Effector CD8-positive, alpha-beta T cell (primary cell): ENCODE data around the gene ADAMTS8.

ENCODE experiments used
- DNase-seq: peaks from one replicate; lab custom pipeline; 2025; lab: John Stamatoyannopoulos, UW

ADAMTS8 gene

DNA sequence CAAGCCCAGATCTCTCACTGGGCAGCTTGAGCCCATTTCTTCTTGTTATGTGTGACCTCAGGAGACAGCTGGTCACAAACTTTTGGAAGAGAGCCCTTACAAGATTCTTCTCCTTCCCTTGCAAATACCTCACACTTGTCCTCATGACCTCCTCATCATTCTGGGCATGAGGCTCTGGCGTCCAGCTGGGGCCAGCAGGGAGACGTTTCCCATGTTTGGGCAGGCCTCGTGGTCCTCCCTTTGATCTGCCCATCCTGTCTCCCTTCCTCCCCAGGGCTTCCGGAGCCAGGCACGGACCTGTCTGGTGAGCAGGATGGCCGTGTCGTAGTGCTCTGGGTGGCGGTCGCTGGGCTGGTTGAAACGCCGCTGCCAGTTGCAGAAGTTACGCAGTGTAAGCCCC is 9.7 kb downstream of the ADAMTS8 start:
- DNase-seq: no peak

- DNase-seq: no peak
These were observed 10.2 kb downstream of the ADAMTS8 start for GRCh38 chr11:130418210-130418609.

DNA sequence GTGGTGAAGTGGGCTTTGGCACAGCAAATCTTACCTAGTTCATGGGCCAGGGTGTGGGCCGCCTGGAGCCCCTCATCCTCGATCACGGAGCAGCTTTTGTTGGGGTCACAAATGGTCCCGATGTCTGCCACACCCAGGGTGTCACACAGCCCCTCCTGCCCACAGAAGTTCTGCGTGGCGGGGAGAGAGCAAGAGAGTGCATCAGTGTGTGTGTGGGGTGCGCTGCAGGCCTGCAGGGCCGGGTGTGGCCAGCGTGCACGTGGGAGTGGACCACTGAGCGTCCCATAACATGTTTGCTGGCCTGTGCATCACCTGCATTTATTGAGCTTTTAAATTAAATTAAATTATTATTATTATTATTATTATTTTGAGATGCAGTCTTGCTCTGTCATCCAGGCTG is 11.5 kb downstream of the ADAMTS8 start:
- no peak for DNase-seq

GRCh38 chr11:130416530-130416882 is 11.9 kb downstream of the ADAMTS8 start:
- DNase-seq: no peak

- DNase-seq: no peak
These were observed 12.5 kb downstream of the ADAMTS8 start for GRCh38 chr11:130415731-130416529.

- no peak for DNase-seq
These were observed 14.0 kb downstream of the ADAMTS8 start for GRCh38 chr11:130414107-130415080.

DNA sequence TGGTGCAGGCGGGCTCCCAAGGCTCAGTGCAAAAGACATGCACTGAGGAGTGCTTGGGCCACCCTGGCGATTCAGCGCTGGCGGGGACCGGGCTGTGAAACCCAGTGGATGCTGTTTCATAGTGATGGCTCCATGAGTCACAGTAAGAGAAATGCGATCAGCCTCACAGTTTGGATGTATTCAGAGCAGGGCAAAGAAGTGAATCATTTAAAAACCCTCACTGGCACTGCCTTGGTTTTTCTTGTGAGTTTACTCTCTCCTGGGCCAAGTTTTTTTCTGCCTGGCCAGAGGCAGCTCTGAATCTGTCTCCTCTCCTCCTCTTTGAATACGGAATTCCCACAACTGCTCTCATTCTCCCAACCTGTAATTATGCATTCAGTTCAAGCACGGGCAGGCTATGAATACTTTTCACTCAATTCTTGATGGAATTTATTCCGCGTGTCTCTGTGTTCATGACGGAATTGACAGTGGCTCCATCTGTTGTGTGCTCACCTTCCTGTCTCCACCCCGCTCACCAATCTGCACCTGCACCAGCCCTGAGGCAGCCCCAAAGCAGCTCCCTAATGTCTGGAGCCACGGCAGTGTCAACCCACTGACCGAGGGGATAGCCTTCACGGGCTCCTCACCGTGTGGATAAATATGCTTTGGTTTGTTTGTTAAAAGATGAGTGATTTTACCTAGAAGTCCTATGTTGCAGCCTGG is 14.9 kb downstream of the ADAMTS8 start:
- no peak for DNase-seq

DNA sequence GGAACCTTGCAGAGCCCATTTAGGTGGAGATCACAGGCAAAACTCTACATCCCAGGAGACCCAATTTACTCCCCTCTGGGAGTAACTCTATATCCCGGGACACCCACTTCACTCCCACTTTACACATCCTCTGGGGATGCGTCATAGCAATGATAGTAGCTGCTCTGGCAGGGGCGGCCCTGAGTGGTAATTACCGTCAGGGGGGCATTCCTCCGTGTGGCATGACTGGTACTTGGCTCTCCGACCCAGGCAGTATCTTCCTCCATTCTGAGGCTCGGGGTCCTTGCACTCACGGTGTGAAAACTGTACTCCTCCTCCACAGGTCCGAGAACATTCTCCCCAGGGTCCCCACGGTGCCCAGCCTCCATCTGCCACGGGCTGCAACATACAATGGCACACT is 17.2 kb downstream of the ADAMTS8 start:
- no peak for DNase-seq

- DNase-seq: no peak
These were observed 18.6 kb downstream of the ADAMTS8 start for GRCh38 chr11:130409594-130410388.

DNA sequence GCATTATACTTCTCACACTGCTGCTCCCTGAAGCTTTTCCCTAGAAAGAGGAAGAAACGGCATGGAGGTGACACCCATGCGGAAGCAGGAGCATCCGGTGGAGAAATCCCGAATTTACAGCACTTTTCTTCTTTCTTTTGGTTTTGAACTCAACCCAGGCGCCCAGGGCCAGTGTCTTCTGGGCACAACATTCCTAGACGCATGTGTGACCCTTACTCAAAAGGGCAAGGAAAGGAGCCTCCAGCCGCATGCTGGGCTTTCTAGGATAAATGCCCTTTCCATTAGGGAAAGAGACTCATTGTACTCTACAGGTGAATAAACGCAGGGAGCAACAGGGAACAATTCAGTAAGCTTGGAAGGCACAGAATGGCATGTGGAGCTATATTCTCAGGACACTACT is 19.5 kb downstream of the ADAMTS8 start:
- DNase-seq: no peak

DNA sequence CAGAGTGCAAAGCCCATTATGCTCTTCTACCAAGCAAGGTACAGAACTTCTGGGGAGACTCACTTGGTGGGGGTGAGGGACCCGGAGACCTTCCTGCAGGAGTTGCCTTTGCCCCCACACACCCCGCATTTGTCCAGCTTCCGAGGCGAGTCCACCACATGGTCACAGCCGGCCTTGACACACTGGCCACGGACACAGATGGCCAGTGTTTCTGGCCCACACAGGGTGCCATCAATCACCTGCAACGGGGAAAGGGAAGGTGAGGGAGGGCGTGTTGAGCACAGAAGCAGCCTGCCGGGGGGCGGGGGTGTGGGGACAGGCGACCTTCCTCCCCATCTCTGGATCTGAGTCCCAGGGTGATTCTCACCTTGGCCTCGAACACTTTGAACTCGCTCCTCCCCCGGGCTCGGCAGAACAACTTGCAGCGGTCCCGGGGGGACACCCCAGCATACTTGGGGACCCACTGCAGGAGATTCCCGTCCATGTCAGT is 20.0 kb downstream of the ADAMTS8 start:
- DNase-seq: no peak

DNA sequence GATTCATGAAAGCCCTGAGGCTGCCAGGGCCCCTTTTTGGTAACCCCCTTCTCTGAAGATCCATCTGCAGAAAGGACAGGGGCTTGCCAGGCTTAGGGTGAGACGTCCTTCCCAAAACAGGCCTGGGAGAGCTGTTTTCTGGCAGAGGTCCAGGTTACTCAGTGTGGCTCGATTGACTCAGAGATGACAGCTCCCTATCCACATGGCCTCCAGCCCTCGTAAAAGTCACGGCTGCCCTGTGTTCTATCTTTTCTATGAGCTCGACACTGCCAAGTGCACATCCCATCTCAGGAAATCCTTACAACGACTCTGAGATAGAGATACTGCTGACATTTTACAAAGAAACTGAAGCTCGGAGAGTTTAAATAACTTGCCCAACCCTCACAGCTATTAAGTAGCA is 20.4 kb downstream of the ADAMTS8 start:
- DNase-seq: no peak

DNA sequence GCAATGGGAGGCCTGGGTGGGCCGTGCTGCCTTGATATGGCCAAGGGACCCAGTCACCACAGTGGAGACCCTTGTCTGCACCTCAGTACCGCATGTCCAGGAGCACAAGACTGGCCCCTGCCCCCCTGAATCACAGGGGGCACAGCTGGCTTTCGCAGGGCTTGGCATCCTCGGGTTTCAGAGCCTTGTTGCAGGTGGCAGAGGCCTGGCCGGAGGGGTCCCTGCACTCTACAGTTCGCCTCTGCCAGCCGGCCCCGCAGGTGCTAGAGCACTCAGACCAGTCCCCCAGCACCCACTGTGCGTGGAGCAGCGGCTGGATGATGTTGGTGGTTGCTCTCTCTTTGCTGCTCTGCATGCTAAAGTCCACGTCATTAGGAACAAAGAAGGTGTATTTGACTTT is 23.0 kb downstream of the ADAMTS8 start:
- no peak for DNase-seq

GRCh38 chr11:130404727-130405126 is 23.7 kb downstream of the ADAMTS8 start:
- no peak for DNase-seq

GRCh38 chr11:130403967-130404366 is 24.4 kb downstream of the ADAMTS8 start:
- DNase-seq: no peak

- DNase-seq: no peak
These were observed 25.1 kb downstream of the ADAMTS8 start for GRCh38 chr11:130403271-130403804.

DNA sequence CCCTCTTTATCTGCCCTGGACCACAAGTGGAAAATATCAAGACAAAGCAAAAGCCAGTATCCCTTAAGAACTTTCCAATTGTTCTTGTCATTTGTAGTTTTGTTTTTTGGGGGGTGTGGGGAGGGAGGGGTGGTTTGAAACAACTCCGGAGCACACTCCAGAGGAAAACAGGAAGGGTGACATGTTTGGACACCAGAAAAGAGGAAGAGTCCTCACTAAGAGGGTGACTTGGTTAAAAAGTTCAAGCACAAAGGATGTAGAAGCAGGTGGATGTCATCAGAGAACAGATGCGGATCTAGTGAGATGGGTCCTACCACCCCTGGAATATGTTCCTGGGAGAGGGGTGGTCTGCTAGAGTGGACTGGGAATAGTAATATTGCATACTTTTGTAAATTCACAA is 25.8 kb downstream of the ADAMTS8 start:
- no peak for DNase-seq

- no peak for DNase-seq
These were observed 27.5 kb downstream of the ADAMTS8 start for GRCh38 chr11:130400781-130401483.

DNA sequence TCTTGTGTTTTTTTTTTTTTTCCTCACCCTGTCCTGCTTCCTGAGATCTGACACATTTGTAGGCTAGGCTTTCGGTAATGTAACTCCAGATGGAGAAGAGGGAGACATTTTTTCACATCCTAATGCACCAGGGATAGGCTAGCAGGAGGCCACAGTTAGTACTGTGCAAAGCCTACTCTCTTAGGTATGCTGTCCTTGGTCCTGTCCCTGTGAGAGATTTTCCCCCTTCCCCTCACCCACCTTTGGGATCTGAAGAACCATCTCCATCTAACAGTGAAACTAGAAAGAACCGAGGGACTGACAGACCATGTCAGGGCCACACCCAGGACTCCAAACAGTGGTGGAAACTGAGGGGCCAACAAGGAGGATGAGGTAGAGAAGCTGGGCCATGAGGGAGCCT is 29.2 kb downstream of the ADAMTS8 start:
- no peak for DNase-seq

DNA sequence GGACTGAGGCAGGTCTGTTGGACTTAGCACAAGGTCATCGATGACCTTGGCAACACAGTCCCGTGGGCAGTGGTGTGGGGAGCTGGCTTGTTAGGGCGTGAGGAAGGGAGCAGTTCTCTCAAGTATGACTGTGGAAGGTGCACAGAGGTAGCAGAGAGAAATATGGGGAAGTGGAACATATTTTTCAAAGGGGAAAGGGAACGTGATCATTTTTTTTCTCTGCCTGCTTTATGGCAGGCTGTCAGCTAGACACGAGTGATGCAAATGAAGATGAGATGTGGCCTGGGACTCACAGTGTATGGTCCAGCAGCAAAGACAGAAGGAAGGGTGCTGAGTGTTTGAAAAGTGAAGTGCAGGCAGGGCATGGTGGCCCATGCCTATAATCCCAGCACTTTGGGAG is 30.6 kb downstream of the ADAMTS8 start:
- DNase-seq: no peak

DNA sequence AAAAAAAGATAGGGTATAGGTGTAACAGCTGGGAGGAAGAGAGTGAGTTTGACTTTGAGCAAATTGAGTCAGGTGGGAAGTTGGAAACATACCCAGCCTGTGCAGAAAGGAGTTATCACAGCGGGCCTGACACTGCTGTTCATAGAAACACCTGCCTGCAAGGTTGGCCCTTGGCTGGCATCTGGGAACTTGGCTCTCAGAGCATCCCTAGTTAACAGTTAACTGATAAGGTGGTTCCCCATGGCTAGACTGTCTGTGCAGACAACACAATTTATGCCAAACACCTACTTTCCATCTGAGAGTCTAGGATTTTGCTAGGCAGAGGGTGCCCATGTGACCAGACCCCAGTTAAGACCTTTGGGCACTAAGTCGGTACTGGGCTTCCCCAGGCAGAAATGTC is 31.4 kb downstream of the ADAMTS8 start:
- DNase-seq: no peak
